GM12878 (cell line): ENCODE data around the gene DNAJC19.

Experiments
- BHLHE40 ChIP-seq, 2 experiments: fragments of 450-650 bp in 1 of 2; IDR thresholded peaks; 2 replicates each; pipeline ENCODE4 v1.6.1; 2011 to 2017; ENCODE audit warnings: low read depth in 2 of 2, borderline replicate concordance in 1 of 2, improper control_type of control experiment in 1 of 2, low read length in 1 of 2, mild to moderate bottlenecking in 1 of 2
- BMI1 ChIP-seq: fragments of 450-650 bp; IDR thresholded peaks from 2 replicates; pipeline ENCODE4 v1.6.1; 2016; ENCODE audit warnings: mild to moderate bottlenecking, moderate library complexity, borderline replicate concordance
- NFIC ChIP-seq: IDR thresholded peaks from 2 replicates; pipeline ENCODE4 v1.6.1; 2012; ENCODE audit warnings: low read depth, mild to moderate bottlenecking, inconsistent platforms, low read length, moderate library complexity
- POLR2A ChIP-seq: IDR thresholded peaks from 2 replicates; pipeline ENCODE4 v1.6.1; 2011; ENCODE audit warnings: low read depth, mild to moderate bottlenecking, low read length
- RUNX3 ChIP-seq: IDR thresholded peaks from 2 replicates; pipeline ENCODE4 v1.6.1; 2012; ENCODE audit warnings: low read length, inconsistent platforms
- SP1 ChIP-seq: IDR thresholded peaks from one replicate; pipeline ENCODE4 v1.6.1; 2011; ENCODE audit warnings: low read depth, low read length
- SREBF2 ChIP-seq: IDR thresholded peaks from 2 replicates; pipeline ENCODE4 v1.6.1; 2012; ENCODE audit warnings: mild to moderate bottlenecking, low read length
- STAT3 ChIP-seq: IDR thresholded peaks from 2 replicates; pipeline ENCODE4 v1.6.1; 2011; ENCODE audit warnings: low read depth, low read length, improper control_type of control experiment
- TAF1 ChIP-seq: IDR thresholded peaks from 2 replicates; pipeline ENCODE4 v1.6.1; 2011; ENCODE audit warnings: mild to moderate bottlenecking, low read depth, low read length, borderline replicate concordance
- TF ChIP-seq, protein P1 (sequence below), 3 experiments: IDR thresholded peaks in 2 of 3; conservative IDR thresholded peaks in 1 of 3; 2 replicates each; pipeline ENCODE4 v1.5.1; 2011; ENCODE audit warnings: low read depth in 3 of 3, low read length in 3 of 3, mild to moderate bottlenecking in 3 of 3, control low read depth in 2 of 3, moderate library complexity in 2 of 3, inconsistent platforms in 1 of 3, mixed read lengths in 1 of 3; ENCODE audit not compliant: control insufficient read depth in 2 of 3, insufficient read depth in 1 of 3; ENCODE audit errors: extremely low read depth in 1 of 3
- TF ChIP-seq, protein P2 (sequence below): IDR thresholded peaks from 2 replicates; pipeline ENCODE4 v1.6.1; 2012; ENCODE audit warnings: low read length, inconsistent platforms

- TF ChIP-seq RUNX3: no peak
- TF ChIP-seq SREBF2: no peak
- no peak for TF ChIP-seq POLR2A
- TF ChIP-seq TAF1: no peak
- TF ChIP-seq STAT3: no peak
- TF ChIP-seq, protein P1, sequence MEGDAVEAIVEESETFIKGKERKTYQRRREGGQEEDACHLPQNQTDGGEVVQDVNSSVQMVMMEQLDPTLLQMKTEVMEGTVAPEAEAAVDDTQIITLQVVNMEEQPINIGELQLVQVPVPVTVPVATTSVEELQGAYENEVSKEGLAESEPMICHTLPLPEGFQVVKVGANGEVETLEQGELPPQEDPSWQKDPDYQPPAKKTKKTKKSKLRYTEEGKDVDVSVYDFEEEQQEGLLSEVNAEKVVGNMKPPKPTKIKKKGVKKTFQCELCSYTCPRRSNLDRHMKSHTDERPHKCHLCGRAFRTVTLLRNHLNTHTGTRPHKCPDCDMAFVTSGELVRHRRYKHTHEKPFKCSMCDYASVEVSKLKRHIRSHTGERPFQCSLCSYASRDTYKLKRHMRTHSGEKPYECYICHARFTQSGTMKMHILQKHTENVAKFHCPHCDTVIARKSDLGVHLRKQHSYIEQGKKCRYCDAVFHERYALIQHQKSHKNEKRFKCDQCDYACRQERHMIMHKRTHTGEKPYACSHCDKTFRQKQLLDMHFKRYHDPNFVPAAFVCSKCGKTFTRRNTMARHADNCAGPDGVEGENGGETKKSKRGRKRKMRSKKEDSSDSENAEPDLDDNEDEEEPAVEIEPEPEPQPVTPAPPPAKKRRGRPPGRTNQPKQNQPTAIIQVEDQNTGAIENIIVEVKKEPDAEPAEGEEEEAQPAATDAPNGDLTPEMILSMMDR (IDR thresholded peaks at IDR 0.05 in 2 of 3, conservative IDR thresholded peaks at IDR 0.05 in 1 of 3; ENCODE audit: control insufficient read depth in 2 of 3, extremely low read depth in 1 of 3, insufficient read depth in 1 of 3, low read depth in 3 of 3, low read length in 3 of 3): no peak
- no peak for TF ChIP-seq BMI1
- no peak for TF ChIP-seq SP1
- no peak for TF ChIP-seq NFIC
- TF ChIP-seq, protein P2, sequence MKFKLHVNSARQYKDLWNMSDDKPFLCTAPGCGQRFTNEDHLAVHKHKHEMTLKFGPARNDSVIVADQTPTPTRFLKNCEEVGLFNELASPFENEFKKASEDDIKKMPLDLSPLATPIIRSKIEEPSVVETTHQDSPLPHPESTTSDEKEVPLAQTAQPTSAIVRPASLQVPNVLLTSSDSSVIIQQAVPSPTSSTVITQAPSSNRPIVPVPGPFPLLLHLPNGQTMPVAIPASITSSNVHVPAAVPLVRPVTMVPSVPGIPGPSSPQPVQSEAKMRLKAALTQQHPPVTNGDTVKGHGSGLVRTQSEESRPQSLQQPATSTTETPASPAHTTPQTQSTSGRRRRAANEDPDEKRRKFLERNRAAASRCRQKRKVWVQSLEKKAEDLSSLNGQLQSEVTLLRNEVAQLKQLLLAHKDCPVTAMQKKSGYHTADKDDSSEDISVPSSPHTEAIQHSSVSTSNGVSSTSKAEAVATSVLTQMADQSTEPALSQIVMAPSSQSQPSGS: no peak
- TF ChIP-seq BHLHE40 (IDR thresholded peaks at IDR 0.05; ENCODE audit: borderline replicate concordance in 1 of 2, low read depth in 2 of 2, low read length in 1 of 2): no peak
Measured at GRCh38 chr3:180983136-180983535, 6.4 kb downstream of the DNAJC19 start.
